Urinary bladder (tissue), 4 donors: Measurements from ENCODE around the gene DQX1. TPM values are rescaled to one million over a fixed set of nuclear protein-coding genes. Genes with fewer than 3 reads are reported as not detected.

Source experiments
- DNase-seq: peaks from one replicate; pipeline ENCODE4 v3.0.0-alpha.2; 2015; ENCODE audit errors: extremely low spot score
- H3K27ac ChIP-seq: one replicate; pipeline ENCODE4 v1.5.1; 2013; ENCODE audit warnings: low read depth, mild to moderate bottlenecking, moderate library complexity
- H3K36me3 ChIP-seq: one replicate; pipeline ENCODE4 v1.6.1; 2013; ENCODE audit warnings: mild to moderate bottlenecking, moderate library complexity; ENCODE audit not compliant: insufficient read depth
- H3K4me1 ChIP-seq: one replicate; pipeline ENCODE4 v1.6.1; 2013; ENCODE audit warnings: mild to moderate bottlenecking, moderate library complexity; ENCODE audit not compliant: insufficient read depth
- H3K4me3 ChIP-seq: one replicate; pipeline ENCODE4 v1.5.1; 2013; ENCODE audit warnings: low read depth, low read length
- WGBS: extraction: QIAGEN DNeasy Blood & Tissue Kit; methylation state at CpG from one replicate; pipeline ENCODE4 v1.1.7; 2013; 5-methylcytosine and 5-hydroxymethylcytosine counted together
- polyA plus RNA-seq: library from polyadenylated mRNA; stranded (reverse); fragments of 200-250 nt; gene quantifications from one replicate; pipeline ENCODE4 v1.2.3, GENCODE V29; 2013
- total RNA-seq: library from RNA; depleted of rRNA; stranded (reverse); fragments of >200 nt; gene quantifications from one replicate; pipeline ENCODE4 v1.2.3, GENCODE V29; 2014
- donor health status: healthy with polysubstance abuse.
- donor health status: healthy.

The DQX1 gene
- total and polyA plus RNA-seq, 2 donors: 0.27 to 0.37 TPM

DNA sequence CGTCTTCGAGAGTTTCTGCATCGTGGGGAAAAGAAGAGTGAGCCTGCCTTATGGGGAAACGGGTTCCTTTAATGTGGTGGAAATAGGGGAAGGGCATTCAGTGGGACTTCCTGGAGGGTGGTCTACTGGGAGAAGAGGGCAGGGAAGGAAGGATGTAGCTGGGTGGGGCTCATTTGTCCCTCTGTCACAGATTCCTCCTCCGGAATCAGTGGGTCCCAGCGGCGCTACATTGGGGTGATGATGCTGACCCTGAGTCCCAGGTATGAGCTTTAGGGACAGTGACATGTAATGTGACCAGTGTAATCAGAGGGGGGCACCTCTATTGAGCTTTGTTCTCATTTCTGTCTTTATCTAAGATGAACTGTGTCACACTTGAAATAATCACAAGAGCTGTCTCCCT lies 5.6 kb upstream of the DQX1 start:
- Histone ChIP-seq H3K4me1 (no peaks in the 10 kb centered on the region), H3K4me3 (no peak overlapping the region), H3K27ac (no peak overlapping the region), H3K36me3 (no peaks in the 10 kb centered on the region)
- 82% methylated on average over 7 of the region's 7 CpGs for WGBS
- no peak for DNase-seq

GRCh38 chr2:74530239-74531187 lies 4.5 kb upstream of the DQX1 start:
- 1% methylated on average over 54 of the region's 54 CpGs for WGBS
- peak overlapping the region; percentile 88 for H3K4me3 ChIP-seq
- H3K27ac ChIP-seq: peak overlapping the region; percentile 46
- DNase-seq: no peak
- H3K36me3 ChIP-seq: no peaks in the 10 kb centered on the region
- no peaks in the 10 kb centered on the region for H3K4me1 ChIP-seq

GRCh38 chr2:74529357-74530238 lies 3.6 kb upstream of the DQX1 start, which contains the start of the genes AUP1 and HTRA2:
Gene AUP1 (minus strand): TSS chr2:74529706. CDS start chr2:74529629, 77 bp downstream.
Gene HTRA2 (plus strand): TSS chr2:74529933. CDS start chr2:74530007, 74 bp downstream.
- under 1% methylated on average over 87 of the region's 87 CpGs for WGBS

GRCh38 chr2:74528600-74529356 lies 2.7 kb upstream of the DQX1 start:
- DNase-seq: no peak
- peak overlapping the region; percentile 81 for H3K27ac ChIP-seq
- no peaks in the 10 kb centered on the region for H3K36me3 ChIP-seq
- 16% methylated on average over 29 of the region's 29 CpGs for WGBS
- no peaks in the 10 kb centered on the region for H3K4me1 ChIP-seq
- peak overlapping the region; percentile 88 for H3K4me3 ChIP-seq

More at GRCh38 chr2:74529357-74530238, 3.6 kb upstream of the DQX1 start, which contains the start of the genes AUP1 and HTRA2:
- H3K4me3 ChIP-seq: peak within 1 kb of the TSS; percentile 88
- H3K4me1 ChIP-seq: no peaks in the 10 kb centered on the region
- peak; percentile 98 for DNase-seq
- peak within 1 kb of the TSS; percentile 81 for H3K27ac ChIP-seq
- H3K36me3 ChIP-seq: no peaks in the 10 kb centered on the region

DNA sequence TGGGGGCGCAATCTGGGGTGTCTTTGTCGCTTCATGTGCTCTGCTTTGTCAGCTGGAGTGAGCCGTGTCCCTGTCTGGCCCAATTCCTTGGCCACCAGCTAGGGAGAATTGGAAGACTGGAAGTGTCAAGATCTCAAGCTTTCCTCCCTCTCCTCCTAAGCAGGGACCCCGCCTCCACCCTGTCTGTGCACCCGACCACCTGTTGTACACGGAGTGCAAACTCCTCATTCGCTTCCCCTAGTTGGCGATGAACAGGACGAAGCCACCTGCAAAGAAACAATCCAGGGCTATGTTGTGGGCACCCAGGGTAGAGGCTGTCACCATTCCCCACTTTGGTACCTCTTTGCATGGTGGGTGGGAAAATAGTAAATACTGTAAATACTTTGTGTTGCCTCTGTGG lies 1.7 kb upstream of the DQX1 start:
- no peaks in the 10 kb centered on the region for H3K36me3 ChIP-seq
- 96% methylated on average over 9 of the region's 9 CpGs for WGBS
- H3K4me1 ChIP-seq: no peaks in the 10 kb centered on the region
- no peak overlapping the region for H3K4me3 ChIP-seq
- no peak overlapping the region for H3K27ac ChIP-seq
- DNase-seq: no peak

DNA sequence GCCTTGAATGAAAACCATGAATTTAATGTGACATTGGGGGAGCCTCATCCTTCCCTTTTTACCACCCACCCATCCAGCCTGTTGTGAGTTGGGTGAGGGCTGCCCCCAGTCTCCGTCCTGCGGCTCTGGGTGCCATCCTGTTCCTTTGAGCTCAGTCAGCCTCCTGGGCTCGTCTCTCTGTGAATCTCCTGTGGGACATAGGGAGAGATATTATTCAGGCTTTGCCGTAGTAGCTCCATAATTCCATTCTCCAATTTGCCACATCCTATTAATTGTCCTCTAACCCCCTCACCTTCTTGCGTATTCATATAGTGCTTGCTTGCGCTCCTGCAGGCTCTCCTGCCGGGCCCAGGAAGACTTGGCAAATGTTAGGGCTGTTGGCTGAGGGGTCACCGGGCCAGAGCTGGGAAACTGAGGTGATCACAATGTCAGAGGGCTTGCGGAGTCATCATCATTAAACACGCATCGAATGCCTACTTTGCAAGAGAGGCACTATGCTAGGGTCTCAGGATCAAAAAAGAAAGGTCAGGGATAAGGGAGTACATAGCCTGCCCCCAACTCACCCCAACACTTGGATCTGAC lies 709 bp upstream of the DQX1 start:
- WGBS: 98% methylated on average over 11 of the region's 11 CpGs
- no peak overlapping the region for H3K27ac ChIP-seq
- DNase-seq: no peak
- no peak overlapping the region for H3K4me3 ChIP-seq
- no peaks in the 10 kb centered on the region for H3K4me1 ChIP-seq
- no peaks in the 10 kb centered on the region for H3K36me3 ChIP-seq

- no peak for DNase-seq
- no peaks in the 10 kb centered on the region for H3K4me1 ChIP-seq
- no peaks in the 10 kb centered on the region for H3K36me3 ChIP-seq
- H3K4me3 ChIP-seq: no peak overlapping the region
- WGBS: 93% methylated on average over 10 of the region's 10 CpGs
- H3K27ac ChIP-seq: no peak overlapping the region
Measured at GRCh38 chr2:74524955-74525716, 895 bp downstream of the DQX1 start.

- H3K4me1 ChIP-seq: no peaks in the 10 kb centered on the region
- no peak overlapping the region for H3K4me3 ChIP-seq
- no peaks in the 10 kb centered on the region for H3K36me3 ChIP-seq
- no peak for DNase-seq
- WGBS: 81% methylated on average over 9 of the region's 9 CpGs
- H3K27ac ChIP-seq: no peak overlapping the region
Measured at GRCh38 chr2:74524005-74524404, 2.0 kb downstream of the DQX1 start.

DNA sequence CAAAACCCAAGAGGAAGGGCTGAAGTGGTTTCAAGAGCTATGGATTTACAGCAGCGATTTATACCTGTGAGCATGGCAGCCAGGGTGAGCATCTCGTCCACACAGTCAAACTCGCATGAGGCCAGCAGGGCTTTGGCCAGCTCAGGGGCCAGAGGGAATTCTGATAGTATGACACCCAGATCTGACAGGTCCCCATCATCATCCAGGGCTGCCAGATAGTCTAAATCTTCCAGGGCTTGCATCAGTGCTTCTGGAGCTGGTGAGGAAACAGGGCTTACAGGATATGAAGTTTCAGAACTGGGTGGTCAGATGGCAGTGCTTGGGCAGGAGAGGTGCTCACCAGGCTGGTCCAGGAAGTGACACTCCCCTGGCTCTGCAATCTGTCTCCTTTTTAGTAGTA lies 3.5 kb downstream of the DQX1 start:
- 69% methylated on average over 3 of the region's 3 CpGs for WGBS
- no peak for DNase-seq
- no peak overlapping the region for H3K27ac ChIP-seq
- no peaks in the 10 kb centered on the region for H3K36me3 ChIP-seq
- H3K4me3 ChIP-seq: no peak overlapping the region
- no peaks in the 10 kb centered on the region for H3K4me1 ChIP-seq

DNA sequence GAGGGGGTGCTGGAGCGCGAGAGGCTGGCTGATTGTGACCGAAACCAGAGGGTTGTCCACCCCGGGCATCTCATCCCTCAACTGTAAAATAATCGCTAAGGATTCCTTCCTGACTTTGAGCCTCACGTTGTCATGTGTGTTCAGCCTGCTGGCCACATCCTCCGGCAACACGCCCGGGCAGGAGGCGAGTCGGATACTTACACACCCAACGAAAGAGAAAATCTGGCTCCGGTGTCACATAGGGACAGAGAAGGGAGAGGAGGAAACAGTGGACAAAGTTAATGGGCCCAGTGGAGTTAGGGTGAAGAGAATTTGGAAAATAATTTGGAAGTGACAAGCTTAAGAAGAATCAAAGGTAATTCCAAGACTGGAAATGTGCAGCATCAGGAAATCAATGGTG lies 9.4 kb downstream of the DQX1 start:
- Histone ChIP-seq H3K36me3 (no peaks in the 10 kb centered on the region), H3K4me1 (peaks cover 3% of the 10 kb centered on the region), H3K4me3 (peak overlapping the region; percentile 22), H3K27ac (no peak overlapping the region)
- 57% methylated on average over 13 of the region's 13 CpGs for WGBS
- DNase-seq: no peak

DNA sequence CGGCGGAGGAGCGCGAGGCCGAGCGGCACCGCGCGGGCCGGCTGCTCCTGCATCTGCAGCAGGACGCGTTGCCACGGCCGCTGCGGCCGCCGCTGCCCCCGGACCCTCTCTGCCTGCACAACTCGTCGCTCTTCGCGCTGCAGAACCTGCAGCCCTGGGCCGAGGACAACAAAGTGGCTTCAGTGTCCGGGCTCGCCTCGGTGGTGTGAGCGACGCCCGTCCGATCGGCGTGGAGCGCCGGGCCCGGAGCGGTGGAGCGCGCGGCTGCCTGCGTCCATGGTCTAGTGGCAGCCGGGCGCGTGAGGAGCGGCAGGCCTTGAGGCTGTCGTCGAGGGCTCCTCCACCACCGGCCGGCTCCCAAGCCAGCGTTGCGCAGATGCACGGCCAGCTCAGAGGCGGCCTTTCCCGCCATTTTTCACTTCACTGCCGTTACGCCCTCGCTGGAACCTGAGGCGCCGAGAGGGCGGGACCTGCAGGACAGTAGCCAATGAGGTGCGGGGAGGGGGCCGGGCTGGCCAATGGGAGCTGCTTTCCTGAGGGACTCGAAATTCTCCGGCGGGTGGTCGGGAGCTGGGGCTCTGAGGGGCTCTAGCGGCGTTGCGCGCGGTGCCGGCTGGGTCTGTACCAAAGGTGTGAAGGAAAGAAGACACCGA lies 9.9 kb downstream of the DQX1 start:
- WGBS: 2% methylated on average over 72 of the region's 72 CpGs
- Histone ChIP-seq H3K4me3 (peak overlapping the region; percentile 22), H3K36me3 (no peaks in the 10 kb centered on the region), H3K27ac (no peak overlapping the region), H3K4me1 (peaks cover 3% of the 10 kb centered on the region)
- DNase-seq: no peak
